ENCODE data around the gene HOXA3.

Gene HOXA3

GRCh38 chr7:27173511-27173955, 21.1 kb upstream of the HOXA3 start:
- TF ChIP-seq CTCF (conservative IDR thresholded peaks at IDR 0.05; ENCODE audit: control insufficient read depth, insufficient read depth, low read depth, low read length) = no peak
- peak overlapping the region; percentile 60 for H3K4me3 ChIP-seq (ENCODE audit: control insufficient read depth, low read depth, low read length)
- no peak for DNase-seq (ENCODE audit: low read depth)

GRCh38 chr7:27172823-27173510, 20.6 kb upstream of the HOXA3 start:
- H3K4me3 ChIP-seq (ENCODE audit: control insufficient read depth, low read depth, low read length) = peak overlapping the region; percentile 60
- TF ChIP-seq CTCF (conservative IDR thresholded peaks at IDR 0.05; ENCODE audit: control insufficient read depth, insufficient read depth, low read depth, low read length) = no peak
- DNase-seq (ENCODE audit: low read depth) = peak; percentile 71

- DNase-seq (ENCODE audit: low read depth) = peak; percentile 45
- peak overlapping the region; percentile 60 for H3K4me3 ChIP-seq (ENCODE audit: control insufficient read depth, low read depth, low read length)
- TF ChIP-seq CTCF (conservative IDR thresholded peaks at IDR 0.05; ENCODE audit: control insufficient read depth, insufficient read depth, low read depth, low read length) = no peak
These were observed 20.0 kb upstream of the HOXA3 start for GRCh38 chr7:27172315-27172774.

- DNase-seq (ENCODE audit: low read depth) = peak; percentile 41
- TF ChIP-seq CTCF (conservative IDR thresholded peaks at IDR 0.05; ENCODE audit: control insufficient read depth, insufficient read depth, low read depth, low read length) = no peak
- H3K4me3 ChIP-seq (ENCODE audit: control insufficient read depth, low read depth, low read length) = peak overlapping the region; percentile 60
These were observed 19.4 kb upstream of the HOXA3 start for GRCh38 chr7:27171637-27172314.

- no peak for TF ChIP-seq CTCF (conservative IDR thresholded peaks at IDR 0.05; ENCODE audit: control insufficient read depth, insufficient read depth, low read depth, low read length)
- peak; percentile 30 for DNase-seq (ENCODE audit: low read depth)
- peak overlapping the region; percentile 60 for H3K4me3 ChIP-seq (ENCODE audit: control insufficient read depth, low read depth, low read length)
These were observed 18.9 kb upstream of the HOXA3 start for GRCh38 chr7:27171325-27171636.

- H3K4me3 ChIP-seq (ENCODE audit: control insufficient read depth, low read depth, low read length) = peak overlapping the region; percentile 60
- peak; percentile 20 for DNase-seq (ENCODE audit: low read depth)
- TF ChIP-seq CTCF (conservative IDR thresholded peaks at IDR 0.05; ENCODE audit: control insufficient read depth, insufficient read depth, low read depth, low read length) = no peak
These were observed 18.3 kb upstream of the HOXA3 start for GRCh38 chr7:27170426-27171324.
